Daoy (cell line): ENCODE results near the gene NACC2. TPM values are rescaled to one million over a fixed set of nuclear protein-coding genes. Genes with fewer than 3 reads are reported as not detected.

Source experiments
- DNase-seq: peaks from one replicate; pipeline ENCODE4 v3.0.0-alpha.2; 2015; ENCODE audit warnings: low read depth
- total RNA-seq: library from RNA; depleted of rRNA; stranded (reverse); fragments of >200 nt; shearing (Covaris generic); gene quantifications from 2 replicates; pipeline ENCODE4 v1.2.3, GENCODE V29; 2014

NACC2 gene
- total RNA-seq, 1 experiment from 2014 or later, result 11.5 TPM

DNA sequence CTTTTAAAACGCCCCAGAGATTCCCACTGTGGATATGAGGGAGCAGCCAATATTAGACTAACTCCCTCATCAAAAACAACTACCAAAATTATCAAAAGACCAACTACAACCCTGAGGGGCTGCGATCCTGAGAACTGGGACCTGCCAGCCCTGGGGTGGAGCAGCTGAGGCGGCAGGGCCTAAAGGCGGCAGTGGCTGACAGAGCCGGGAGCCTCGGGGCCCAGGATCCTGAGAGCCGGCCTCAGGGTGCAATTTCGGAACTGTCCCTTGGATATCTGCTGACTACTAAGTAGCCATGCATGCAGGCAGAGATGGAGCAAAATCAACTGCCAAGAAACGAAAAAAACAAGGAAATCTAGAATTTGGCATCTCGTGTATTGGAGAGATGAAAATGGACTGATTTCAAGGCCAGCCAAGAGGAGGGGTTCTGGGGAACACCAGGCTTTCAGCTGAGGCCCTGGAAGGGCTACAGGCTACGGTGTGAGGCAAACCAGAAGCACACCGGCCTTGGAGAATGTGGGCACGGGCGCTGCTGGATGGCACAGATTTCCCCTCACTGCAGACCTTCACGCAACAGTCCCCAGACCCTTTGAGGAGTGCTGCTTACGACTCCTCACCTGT lies 70.3 kb downstream of the NACC2 start:
- DNase-seq, result no peak

DNA sequence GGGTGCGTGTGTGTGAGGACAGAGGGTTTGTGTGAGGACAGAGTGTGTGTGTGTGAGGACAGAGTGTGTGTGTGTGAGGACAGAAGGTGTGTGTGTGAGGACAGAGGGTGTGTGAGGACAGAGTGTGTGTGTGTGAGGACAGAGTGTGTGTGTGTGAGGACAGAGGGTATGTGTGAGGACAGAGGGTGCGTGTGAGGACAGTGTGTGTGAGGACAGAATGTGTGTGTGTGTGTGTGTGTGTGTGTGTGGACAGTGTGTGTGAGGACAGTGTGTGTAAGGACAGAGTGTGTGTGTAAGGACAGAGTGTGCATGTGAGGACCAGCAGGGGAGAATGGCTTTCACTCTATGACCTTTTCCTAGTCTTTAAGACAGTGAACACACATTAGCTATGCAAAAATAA lies 70.8 kb downstream of the NACC2 start:
- no peak for DNase-seq

DNA sequence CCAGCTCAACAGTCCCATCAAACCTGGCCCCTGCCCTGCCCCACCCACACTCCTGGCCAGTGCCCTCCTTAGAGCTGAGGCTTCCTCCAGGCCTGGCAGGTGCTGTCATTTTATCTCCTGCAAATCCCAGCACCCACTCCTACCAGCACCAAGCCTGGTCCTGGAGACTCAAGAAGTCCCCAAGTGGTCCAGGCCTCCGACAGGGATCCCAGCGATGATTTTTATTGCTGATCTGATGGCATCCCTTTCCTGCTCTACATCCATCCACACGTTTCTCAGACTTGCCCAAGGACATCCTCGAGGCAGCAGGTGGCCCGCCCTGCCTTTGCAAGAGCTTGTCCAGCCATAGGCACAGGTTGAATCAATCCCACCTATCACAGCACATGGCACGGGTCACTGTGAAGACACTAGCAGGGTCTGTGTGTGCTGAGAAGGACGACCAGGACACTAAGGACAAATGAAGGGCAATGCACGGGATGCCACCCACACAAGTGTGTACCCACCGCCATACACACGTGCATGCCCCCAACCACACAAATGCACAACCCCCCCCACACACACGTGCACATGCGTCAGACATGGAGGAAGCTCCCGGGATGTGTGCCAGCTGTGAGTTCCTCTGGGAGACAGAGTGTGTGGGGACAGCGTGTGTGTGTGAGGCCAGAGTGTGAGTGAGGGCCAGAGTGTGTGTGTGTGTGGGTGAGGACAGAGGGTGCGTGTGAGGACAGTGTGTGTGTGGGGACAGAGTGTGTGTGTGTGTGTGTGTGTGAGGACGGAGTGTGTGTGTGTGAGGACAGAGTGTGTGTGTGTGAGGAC lies 71.5 kb downstream of the NACC2 start:
- no peak for DNase-seq

DNA sequence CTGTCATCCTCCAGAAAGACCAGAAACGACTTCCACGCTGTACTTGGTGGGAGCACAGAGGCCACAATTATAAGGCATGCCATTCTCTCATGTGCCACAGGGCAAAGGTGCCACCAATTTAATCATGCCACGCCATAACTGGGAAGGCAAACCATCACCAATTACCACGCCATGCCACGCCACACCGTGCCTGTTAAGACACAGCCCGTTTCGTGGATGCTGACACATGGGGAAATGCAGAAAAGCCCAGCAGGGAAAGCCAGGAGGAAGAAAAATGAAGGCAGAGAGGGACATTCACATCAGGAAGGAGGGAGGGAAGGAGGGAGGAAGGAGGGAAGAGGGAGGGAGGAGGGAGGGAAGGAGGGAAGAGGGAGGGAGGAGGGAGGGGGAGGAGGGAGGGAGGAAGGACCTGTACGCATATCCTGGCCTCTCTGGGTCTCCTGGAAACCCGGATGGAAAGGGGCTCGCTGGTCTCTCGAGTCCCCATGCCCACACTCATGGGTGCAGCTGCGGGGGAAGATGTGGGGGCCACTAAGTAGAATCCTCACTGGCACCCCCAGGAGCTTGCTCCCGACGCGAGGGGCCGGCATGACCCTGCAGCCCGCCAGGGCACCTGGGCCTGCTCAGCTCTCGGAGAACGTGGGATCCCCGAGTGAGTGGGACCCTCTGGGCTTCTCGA lies 72.2 kb downstream of the NACC2 start:
- no peak for DNase-seq

DNA sequence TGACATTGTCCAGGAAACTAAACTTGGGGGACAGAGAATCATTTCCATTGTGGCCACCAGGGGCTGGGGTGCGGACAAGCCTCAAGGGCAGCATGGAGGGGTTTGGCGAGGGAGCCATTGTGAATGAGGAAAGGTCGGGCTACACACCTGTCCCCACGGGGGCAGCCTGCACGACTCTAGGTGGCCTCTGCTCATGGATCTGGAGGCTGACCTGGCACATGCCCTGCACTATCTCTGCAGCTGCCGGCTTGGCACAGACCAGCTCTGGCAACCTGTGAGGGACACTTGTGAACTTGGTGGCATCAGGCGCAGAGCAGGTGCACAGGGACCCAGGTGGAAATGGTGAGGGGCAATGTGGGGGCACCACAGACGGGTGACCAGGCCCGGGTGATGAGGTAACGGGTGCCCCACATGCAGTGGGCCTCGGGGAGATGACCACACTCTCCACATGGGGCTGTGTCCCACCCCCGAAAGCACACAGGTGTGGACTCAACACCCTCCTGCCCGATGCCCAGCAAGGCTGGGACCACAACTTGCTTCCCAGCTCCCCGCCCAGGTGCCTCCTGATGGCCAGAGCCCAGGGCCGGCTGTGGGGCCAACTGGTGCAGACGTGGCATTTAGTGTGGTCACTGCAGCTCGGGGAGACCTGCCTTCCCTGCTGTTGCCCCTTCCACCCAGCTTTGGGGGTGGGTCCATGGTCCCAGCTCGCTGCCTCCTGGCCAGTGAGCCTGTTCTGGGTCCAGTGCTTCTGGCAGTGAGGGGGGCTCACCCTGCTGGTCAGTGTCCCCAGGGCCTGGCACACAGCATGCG lies 73.0 kb downstream of the NACC2 start:
- DNase-seq, result no peak

DNA sequence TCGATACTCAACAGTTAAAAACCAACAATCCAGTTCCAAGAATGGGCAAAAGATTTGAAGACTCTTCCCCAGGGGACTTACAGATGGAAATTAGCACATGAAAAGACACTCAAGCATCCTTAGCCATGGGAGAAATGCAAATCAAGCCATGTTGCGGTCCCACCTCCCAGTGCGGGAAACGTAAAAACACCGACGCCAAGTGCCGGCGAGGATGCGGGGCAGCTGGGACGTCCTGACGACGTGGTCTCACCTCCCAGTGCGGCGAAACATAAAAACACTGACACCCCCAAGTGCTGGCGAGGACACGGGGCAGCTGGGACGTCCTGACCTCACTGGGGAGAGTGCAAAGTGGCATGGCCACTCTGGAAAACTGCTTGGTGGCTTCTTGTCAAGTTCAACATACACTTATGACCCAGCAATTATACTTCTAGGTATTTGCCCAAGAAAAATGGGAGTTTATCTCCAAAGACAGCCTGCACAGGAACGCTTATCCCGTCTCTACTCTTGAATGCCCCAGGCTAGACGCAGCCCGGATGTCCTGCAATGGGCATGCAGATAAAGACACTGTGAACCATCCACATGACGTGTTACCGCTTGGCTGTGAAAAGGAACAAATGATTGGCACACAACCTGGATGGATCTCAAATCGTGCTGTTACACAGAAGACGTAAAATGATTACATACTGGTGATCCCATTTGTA lies 73.8 kb downstream of the NACC2 start:
- DNase-seq, result no peak

DNA sequence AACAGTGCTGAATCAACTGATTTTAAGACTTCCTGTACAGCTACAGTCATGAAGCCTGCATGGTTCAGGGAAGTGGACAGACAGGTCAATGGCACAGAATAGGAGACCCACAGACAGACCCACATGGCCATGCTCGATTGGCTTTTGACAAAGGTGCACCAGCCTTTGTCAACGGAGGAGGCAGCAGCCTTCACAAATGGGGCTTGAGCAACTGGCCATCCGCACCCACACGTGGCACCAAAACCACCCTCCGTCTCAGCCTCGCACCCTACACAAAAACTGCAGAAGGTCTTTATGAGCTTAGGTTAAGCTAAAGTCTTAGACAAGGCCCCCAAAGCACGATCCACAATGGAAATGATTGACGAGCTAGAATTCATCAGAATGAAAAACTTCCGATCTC lies 74.4 kb downstream of the NACC2 start:
- DNase-seq, result no peak

DNA sequence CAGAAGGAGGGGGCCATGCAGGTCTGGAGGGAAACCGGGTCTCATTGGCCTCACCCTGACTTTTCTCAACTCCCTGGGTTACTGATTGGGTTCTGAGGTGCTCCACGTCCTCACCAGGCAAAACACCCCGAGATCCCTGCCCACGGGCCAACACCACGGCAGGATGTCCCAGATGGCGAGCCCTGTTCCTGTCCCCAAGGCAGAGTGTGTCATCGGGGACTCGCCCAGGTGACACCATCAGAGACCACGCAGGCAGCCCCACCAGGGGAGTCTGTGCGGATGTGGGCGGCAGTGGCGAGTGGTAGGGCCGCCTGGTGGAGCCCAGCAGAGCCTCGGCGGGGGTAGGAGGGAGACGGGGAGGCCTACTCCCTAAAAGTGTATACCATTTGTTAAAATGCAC lies 74.9 kb downstream of the NACC2 start:
- no peak for DNase-seq

DNA sequence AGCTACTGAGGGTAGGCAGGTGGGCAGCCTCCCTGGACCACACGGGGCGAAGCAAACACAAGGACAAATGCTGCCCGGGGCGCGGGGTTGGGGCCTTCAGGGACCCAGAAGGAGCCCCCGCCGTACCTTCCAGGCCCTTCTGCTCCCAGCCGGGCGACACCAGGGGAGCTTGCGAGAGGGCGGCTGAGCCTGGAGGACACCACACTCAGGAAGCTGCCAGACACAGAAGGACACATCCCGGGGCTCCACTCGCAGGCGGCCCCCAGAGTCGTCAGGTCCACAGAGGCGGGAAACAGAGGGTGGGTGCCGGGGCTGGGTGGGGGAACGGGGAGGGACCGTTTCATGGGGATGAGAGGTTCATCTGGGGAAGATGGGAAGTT lies 75.4 kb downstream of the NACC2 start:
- DNase-seq, result no peak

DNA sequence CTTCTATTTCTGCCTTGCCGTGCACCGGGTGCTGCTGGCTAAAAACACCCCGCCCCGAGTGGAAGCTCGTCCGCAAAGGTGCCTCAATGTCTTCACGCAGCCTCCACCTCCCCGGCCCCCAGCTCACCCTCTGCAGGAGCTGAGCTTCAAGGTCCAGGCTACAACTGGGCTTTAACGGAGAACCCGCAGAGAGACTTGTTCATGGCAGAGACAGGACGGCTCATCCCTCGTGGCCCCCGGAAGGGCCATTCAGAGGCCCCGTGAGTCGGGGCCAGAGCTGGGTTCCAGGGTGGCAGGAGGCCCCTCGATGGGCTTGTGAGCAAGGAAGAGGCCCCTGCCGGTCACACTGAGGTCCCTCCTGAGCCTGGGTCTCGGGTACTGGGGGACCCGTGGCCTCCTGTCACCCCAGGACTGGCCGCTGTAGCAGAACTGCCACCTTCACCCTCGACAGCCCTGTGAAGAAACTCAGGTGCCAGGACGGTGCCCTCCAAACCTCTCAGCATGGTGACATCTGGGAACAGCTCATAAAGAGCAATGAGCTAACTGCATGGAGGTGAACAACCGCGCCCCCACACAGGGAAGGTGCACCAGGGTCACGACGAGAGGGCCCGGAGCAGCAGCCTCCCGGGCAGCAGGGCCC lies 75.9 kb downstream of the NACC2 start:
- no peak for DNase-seq

DNA sequence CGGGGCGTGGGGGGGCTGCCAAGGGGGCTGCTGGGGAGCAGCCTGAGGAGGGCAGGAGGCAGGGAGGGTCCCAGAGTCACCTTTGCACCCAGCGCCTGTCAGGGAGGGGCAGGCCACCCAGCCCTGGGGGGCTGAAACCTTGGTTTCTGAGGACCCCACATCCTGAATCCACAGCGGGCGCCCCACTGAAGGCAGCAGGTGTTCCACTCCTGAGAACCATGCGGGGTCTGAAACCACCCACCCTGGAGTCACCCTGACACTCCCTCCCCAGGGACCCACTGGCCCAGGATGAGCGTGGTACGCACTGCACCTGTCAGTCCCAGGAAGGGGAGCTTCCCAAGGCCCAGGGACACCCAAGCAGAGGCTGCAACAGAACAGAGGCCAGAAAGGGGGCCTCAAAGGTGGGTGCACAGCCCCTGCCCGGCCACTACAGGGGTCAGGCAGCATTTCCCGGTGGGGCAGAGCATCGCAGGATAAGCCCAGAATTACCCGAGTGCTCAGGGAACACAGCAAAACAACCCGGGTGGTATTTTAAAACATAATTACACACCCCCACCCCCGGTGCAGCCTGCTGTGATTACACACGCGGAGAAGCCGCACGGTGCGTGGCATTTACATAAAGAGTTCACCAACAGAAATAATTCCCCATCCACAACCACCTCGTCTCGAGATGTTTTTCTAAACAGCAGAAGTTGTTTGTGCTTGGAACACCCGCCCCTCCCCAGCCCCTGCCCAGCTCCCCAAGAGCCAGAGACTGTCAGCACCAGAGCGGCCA lies 76.6 kb downstream of the NACC2 start:
- DNase-seq, result no peak

DNA sequence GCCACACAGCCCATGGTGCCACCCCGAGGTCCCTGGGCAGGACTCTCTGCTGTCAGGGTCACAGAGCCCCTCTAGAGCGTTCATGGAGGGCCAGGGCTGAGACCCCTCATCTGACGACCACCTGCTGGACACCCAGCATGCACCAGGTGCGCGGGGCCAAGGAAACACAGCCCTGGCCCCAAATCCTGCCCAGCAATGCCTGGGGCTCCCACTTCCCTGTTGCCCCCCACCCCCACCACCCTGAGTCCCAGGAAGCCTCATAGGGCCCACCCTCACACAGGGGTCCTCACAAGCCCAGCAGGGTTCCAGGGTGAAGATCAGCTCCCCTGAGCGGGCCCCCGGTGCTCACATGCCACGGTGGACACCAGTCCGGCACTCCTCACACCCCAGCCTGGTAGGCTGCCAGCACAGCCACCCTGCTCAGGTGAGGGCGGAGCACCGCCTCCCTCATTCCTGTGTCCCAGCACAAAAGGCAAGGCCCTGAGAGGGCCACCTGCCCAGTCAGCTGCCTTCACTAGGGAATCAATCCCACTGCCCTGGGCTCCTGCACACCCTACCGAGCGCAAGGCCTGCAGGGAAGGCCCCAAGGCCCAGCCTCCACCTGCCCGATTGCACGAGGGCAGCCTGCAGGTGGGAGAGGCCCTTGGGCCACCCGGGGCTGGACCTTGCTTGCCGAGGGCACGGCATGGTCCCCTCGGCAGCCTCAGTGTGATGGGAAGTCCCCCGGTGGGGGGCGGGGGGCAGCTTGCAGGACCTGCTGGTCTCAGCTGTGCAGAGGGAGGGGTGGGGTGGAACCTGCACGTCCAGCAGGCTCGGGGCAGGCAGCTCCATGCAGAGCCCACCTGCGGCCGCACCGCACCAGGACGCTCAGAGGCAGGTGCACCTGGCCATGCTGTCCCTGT lies 77.5 kb downstream of the NACC2 start:
- no peak for DNase-seq

DNA sequence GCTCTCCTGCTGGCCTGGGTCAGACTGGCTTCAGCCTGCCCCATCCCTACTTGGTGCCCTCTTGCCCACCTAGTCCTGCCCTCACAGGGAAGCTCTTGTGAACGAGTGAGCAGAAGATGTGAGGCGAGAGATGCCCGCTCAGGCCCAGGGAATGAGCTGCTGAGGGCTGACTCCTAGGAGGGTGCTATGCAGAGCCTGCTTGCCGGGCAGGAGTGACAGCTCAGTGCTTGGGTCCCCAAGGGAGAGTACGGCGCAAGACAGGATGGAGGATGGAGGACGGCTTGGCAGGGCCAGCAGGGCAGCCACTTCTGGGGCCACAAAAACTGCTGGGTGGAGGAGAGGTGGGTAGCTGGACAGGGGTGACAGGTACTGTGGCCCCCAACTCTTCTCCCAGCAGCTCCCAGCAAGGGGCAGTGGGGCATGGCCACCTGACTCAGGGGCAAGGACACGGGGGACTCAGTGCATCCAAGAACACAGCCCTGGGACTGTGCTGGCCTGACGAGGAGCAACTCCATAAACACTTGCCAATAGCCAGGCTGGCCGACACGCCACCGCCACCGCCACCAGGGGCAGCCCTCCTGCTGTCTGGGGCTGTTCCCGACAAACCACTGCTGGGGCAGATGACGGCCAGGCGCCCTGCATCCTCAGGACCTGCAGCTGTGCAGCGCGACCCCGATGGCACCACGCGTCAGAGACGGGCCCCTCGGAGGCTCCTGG lies 78.4 kb downstream of the NACC2 start:
- no peak for DNase-seq

DNA sequence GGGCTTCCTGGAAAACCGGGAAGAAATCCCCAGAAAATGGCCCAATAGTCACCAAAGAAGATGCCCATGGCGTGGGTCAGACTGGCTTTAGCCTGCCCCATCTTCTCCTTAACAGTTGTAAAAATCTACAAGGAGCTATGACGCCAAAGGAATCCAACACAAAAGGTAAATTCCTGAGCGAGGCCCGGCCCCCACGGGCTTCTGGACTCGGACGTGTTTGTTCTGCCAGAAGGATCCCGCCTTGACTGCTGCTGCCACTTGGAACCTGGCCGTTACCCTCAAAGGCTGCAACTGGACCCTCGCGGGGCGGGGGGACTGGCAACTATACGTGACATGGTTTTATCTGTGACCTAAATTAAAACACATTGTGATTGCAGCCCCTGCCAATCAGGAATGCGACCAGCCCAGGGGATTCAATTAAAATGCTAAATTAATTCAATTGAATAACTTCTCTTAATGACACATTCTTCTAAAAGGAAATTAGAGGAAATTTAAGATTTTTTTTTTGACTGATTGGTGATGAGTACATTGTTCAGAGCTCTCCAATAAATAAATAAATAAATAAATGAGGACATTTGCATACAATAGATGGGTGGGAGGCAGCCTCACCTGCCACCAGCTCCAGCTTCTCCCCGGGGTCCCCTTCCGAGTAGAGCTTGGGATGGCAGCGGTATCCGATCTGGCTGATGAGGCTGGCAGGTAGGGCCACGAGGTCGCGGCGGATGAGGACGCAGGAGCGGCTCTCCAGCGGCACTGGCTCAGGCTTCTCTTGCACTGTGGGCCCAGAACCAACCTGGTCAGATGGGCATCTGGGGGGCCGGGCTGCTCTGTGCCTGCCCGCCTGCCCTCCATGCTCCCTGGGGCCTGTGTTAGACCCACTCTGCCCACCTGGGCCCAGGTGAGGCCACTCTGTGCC lies 79.2 kb downstream of the NACC2 start:
- DNase-seq, result no peak

DNA sequence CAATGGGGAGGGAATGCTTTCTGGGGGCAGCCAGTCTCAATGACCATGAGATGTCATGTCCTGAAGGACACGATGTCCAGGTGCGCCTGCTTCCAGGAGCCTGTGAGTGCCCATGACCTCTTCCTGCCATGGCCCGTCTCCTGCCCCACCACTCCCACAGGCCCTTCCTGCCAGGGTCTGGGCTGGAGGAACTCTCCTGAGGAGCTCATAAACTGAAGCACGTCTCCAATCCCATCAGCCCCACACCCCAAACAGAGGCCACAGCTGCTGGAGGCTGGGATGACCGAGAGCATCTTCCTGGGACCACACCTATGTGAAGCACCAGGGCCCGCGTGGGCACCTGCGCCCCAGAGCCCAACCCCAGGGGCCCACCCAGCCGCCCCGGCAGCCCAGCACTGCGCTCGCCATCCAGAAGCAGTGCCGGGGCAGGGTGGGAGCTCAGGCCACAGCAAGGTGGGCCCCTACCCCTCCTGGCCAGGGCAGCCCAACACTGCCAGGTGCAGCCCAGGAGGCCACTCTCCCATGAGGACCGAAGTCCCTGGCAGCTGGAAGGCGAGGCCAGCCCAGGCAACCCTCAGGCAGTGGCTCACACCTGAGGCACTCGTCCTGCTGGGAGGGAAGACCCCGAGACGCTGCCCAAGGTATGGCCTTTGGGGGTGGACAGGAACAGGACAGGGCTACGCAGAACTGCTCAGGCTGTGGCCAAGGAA lies 80.0 kb downstream of the NACC2 start:
- DNase-seq, result no peak

DNA sequence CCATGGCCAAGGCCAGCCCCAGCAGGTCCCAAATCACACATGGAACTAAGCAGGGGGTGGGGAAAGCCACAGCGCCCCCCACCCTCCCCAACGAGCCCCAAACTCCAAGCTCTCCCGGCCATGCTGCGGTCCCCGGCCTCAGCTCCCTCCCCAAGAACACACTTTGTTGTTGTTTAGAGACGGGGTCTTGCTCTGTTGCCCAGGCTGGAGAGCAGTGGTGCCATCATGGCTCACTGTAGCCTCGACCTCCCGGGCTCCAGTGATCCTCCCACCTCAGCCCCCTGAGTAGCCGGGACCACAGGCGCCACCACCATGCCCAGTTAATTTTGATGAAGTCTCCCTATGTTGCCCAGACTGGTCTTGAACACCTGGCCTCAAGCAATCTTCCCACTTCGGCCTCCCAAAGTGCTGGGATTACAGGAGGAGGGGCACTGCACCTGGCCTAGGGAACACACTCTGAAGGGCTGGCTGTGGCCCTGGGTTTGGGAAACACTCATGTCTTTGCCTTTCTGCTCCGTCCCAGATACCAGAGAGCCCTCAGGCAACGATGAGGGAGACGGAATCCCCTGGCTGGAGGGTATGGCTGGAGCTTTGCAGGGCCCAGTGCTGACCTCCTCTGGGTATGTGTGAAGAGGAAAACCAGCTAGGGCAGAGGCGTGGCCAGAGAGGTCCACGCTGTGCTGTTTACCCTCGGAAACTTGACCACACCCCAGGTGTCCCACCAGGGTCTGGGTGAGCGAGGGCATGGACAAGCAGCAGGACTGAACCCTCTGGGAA lies 80.8 kb downstream of the NACC2 start:
- no peak for DNase-seq
